Islet precursor cell (in vitro differentiated cells): ENCODE measurements around the gene MRTFA.
"Not testable (repeated sequence)": the region's sequence is repeated elsewhere in the genome, so short reads cannot be mapped to it uniquely, and the experiment has no call there.

Experiments used
- DNase-seq: peaks from one replicate; pipeline ENCODE4 v3.0.0-alpha.2; 2018

The MRTFA gene

GRCh38 chr22:40594346-40594745, 42.2 kb downstream of the MRTFA start:
- DNase-seq, result no peak

GRCh38 chr22:40593460-40594273, 42.9 kb downstream of the MRTFA start:
- peak; percentile 60 for DNase-seq

GRCh38 chr22:40592352-40593113, 44.0 kb downstream of the MRTFA start:
- no peak for DNase-seq

- peak; percentile 70 for DNase-seq
Measured at GRCh38 chr22:40588726-40589125, 47.8 kb downstream of the MRTFA start.

- DNase-seq, result no peak
Measured at GRCh38 chr22:40586781-40587180, 49.7 kb downstream of the MRTFA start.

- no peak for DNase-seq
Measured at GRCh38 chr22:40585310-40585751, 51.2 kb downstream of the MRTFA start.

GRCh38 chr22:40584766-40585165, 51.8 kb downstream of the MRTFA start:
- DNase-seq, result not testable (repeated sequence)

- no peak for DNase-seq
Measured at GRCh38 chr22:40583053-40583741, 53.3 kb downstream of the MRTFA start.

- DNase-seq, result no peak
Measured at GRCh38 chr22:40582063-40582462, 54.5 kb downstream of the MRTFA start.

GRCh38 chr22:40580631-40581030, 55.9 kb downstream of the MRTFA start:
- no peak for DNase-seq

GRCh38 chr22:40578171-40578570, 58.3 kb downstream of the MRTFA start:
- DNase-seq, result no peak

GRCh38 chr22:40572976-40573375, 63.5 kb downstream of the MRTFA start:
- DNase-seq, result no peak

GRCh38 chr22:40571887-40572286, 64.6 kb downstream of the MRTFA start:
- no peak for DNase-seq

- DNase-seq, result no peak
Measured at GRCh38 chr22:40567626-40568328, 68.7 kb downstream of the MRTFA start.

- no peak for DNase-seq
Measured at GRCh38 chr22:40567106-40567505, 69.4 kb downstream of the MRTFA start.

GRCh38 chr22:40560994-40561515, 75.5 kb downstream of the MRTFA start:
- no peak for DNase-seq

GRCh38 chr22:40560551-40560950, 76.0 kb downstream of the MRTFA start:
- DNase-seq, result no peak

GRCh38 chr22:40557972-40558371, 78.5 kb downstream of the MRTFA start:
- no peak for DNase-seq

- no peak for DNase-seq
Measured at GRCh38 chr22:40556641-40557040, 79.9 kb downstream of the MRTFA start.

GRCh38 chr22:40554023-40554422, 82.5 kb downstream of the MRTFA start:
- not testable (repeated sequence) for DNase-seq

GRCh38 chr22:40553014-40553554, 83.4 kb downstream of the MRTFA start:
- DNase-seq, result no peak

- DNase-seq, result no peak
Measured at GRCh38 chr22:40552070-40552469, 84.4 kb downstream of the MRTFA start.
